HEK293 (cell line): ENCODE results near the gene DNAJC17.

Experiments
- CTCF ChIA-PET: fragments of 350-600 bp; formaldehyde crosslinking; extraction: SDS; loops from one replicate; lab custom pipeline; 2021; ENCODE audit warnings: antibody characterized with exemption; lab: Yijun Ruan, JAX
- POLR2A ChIA-PET: fragments of 300-600 bp; formaldehyde crosslinking; extraction: SDS; loops from one replicate; lab custom pipeline; 2020; ENCODE audit warnings: antibody characterized with exemption, inconsistent platforms; lab: Yijun Ruan, JAX
- H3K27ac ChIP-seq: fragments of 200-500 bp; sonication (Bioruptor generic); 2 replicates; pipeline ENCODE4 v1.5.1; 2014; ENCODE audit warnings: low read depth, low read length, control low read depth, inconsistent platforms; ENCODE audit errors: extremely low read depth
- H3K36me3 ChIP-seq, 2 experiments: fragments of 200-500 bp in 1 of 2; sonication (Bioruptor generic) in 1 of 2; 1 replicate in 1 of 2; 2 replicates in 1 of 2; pipeline ENCODE4 v1.5.1; 2014 to 2017; ENCODE audit warnings: inconsistent platforms in 2 of 2, low read length in 2 of 2; ENCODE audit not compliant: control insufficient read depth in 2 of 2, insufficient read depth in 1 of 2
- H3K4me1 ChIP-seq: fragments of 200-500 bp; sonication (Bioruptor generic); 2 replicates; pipeline ENCODE4 v1.5.1; 2014; ENCODE audit warnings: mild to moderate bottlenecking, low read length, inconsistent platforms; ENCODE audit not compliant: control insufficient read depth, insufficient read depth
- H3K4me3 ChIP-seq: 2 replicates; pipeline ENCODE4 v1.5.1; 2011; ENCODE audit warnings: low read depth, mild to moderate bottlenecking, control low read depth, low read length, moderate library complexity
- H3K9me3 ChIP-seq: fragments of 200-500 bp; sonication (Bioruptor generic); 2 replicates; pipeline ENCODE4 v1.5.1; 2014; ENCODE audit warnings: low read depth, low read length, inconsistent platforms; ENCODE audit not compliant: control insufficient read depth, insufficient read depth
- ELK4 ChIP-seq: IDR thresholded peaks from 2 replicates; pipeline ENCODE4 v1.6.1; 2011; ENCODE audit warnings: mild to moderate bottlenecking, low read depth, low read length, borderline replicate concordance
- GLI4 ChIP-seq: fragments of 450-650 bp; formaldehyde crosslinking; IDR thresholded peaks from 2 replicates; pipeline ENCODE4 v1.5.1; 2016; ENCODE audit warnings: missing biosample characterization, missing genetic modification characterization
- GLIS2 ChIP-seq: fragments of 450-650 bp; formaldehyde crosslinking; IDR thresholded peaks from 2 replicates; pipeline ENCODE4 v1.5.1; 2016; ENCODE audit warnings: missing biosample characterization, missing genetic modification characterization
- IKZF3 ChIP-seq: fragments of 450-650 bp; IDR thresholded peaks from 2 replicates; pipeline ENCODE4 v1.5.0; 2018; ENCODE audit warnings: missing biosample characterization, mild to moderate bottlenecking, missing genetic modification characterization, moderate library complexity
- PRDM6 ChIP-seq: fragments of 450-650 bp; formaldehyde crosslinking; IDR thresholded peaks from 2 replicates; pipeline ENCODE4 v1.5.1; 2017; ENCODE audit warnings: missing biosample characterization, missing genetic modification characterization
- REST ChIP-seq: fragments of 450-650 bp; formaldehyde crosslinking; IDR thresholded peaks from 2 replicates; pipeline ENCODE4 v1.5.1; 2016; ENCODE audit warnings: missing biosample characterization, missing genetic modification characterization
- SALL2 ChIP-seq: fragments of 450-650 bp; formaldehyde crosslinking; IDR thresholded peaks from 2 replicates; pipeline ENCODE4 v1.5.0; 2017; ENCODE audit warnings: missing biosample characterization, mild to moderate bottlenecking, missing genetic modification characterization, borderline replicate concordance
- TCF7L2 ChIP-seq: IDR thresholded peaks from 2 replicates; pipeline ENCODE4 v1.6.1; 2011; ENCODE audit warnings: low read depth, mild to moderate bottlenecking, inconsistent platforms, low read length, moderate library complexity, borderline replicate concordance
- ZNF169 ChIP-seq: fragments of 450-650 bp; formaldehyde crosslinking; IDR thresholded peaks from 2 replicates; pipeline ENCODE4 v1.5.1; 2016; ENCODE audit warnings: missing biosample characterization, missing genetic modification characterization
- ZNF18 ChIP-seq: fragments of 450-650 bp; formaldehyde crosslinking; IDR thresholded peaks from 2 replicates; pipeline ENCODE4 v1.5.1; 2016; ENCODE audit warnings: missing biosample characterization, missing genetic modification characterization
- ZNF335 ChIP-seq: fragments of 450-650 bp; formaldehyde crosslinking; conservative IDR thresholded peaks from 2 replicates; pipeline ENCODE4 v1.5.1; 2016; ENCODE audit warnings: missing biosample characterization, missing genetic modification characterization
- ZNF416 ChIP-seq: fragments of 450-650 bp; formaldehyde crosslinking; IDR thresholded peaks from 2 replicates; pipeline ENCODE4 v1.5.1; 2016; ENCODE audit warnings: missing biosample characterization, missing genetic modification characterization
- ZNF514 ChIP-seq: fragments of 450-650 bp; formaldehyde crosslinking; IDR thresholded peaks from 2 replicates; pipeline ENCODE4 v1.5.1; 2016; ENCODE audit warnings: missing biosample characterization, missing genetic modification characterization
- ZSCAN23 ChIP-seq: fragments of 450-650 bp; formaldehyde crosslinking; IDR thresholded peaks from 2 replicates; pipeline ENCODE4 v1.5.1; 2016; ENCODE audit warnings: missing biosample characterization, missing genetic modification characterization
- TF ChIP-seq, protein P1 (sequence below): fragments of 450-650 bp; formaldehyde crosslinking; IDR thresholded peaks from 2 replicates; pipeline ENCODE4 v1.5.1; 2016; ENCODE audit warnings: missing biosample characterization, missing genetic modification characterization
- TF ChIP-seq, protein P2 (sequence below): fragments of 450-650 bp; formaldehyde crosslinking; IDR thresholded peaks from 2 replicates; pipeline ENCODE4 v1.5.1; 2016; ENCODE audit warnings: missing biosample characterization, missing genetic modification characterization
- TF ChIP-seq, protein P3 (sequence below): fragments of 450-650 bp; formaldehyde crosslinking; IDR thresholded peaks from 2 replicates; pipeline ENCODE4 v1.5.1; 2017; ENCODE audit warnings: missing biosample characterization, mild to moderate bottlenecking, missing genetic modification characterization, moderate library complexity

The DNAJC17 gene

GRCh38 chr15:40739047-40739446, 68.2 kb downstream of the DNAJC17 start (continued):
- TF ChIP-seq, protein P1, sequence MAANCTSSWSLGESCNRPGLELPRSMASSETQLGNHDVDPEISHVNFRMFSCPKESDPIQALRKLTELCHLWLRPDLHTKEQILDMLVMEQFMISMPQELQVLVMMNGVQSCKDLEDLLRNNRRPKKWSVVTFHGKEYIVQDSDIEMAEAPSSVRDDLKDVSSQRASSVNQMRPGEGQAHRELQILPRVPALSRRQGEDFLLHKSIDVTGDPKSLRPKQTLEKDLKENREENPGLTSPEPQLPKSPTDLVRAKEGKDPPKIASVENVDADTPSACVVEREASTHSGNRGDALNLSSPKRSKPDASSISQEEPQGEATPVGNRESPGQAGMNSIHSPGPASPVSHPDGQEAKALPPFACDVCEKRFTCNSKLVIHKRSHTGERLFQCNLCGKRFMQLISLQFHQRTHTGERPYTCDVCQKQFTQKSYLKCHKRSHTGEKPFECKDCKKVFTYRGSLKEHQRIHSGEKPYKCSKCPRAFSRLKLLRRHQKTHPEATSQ: no peak
- TF ChIP-seq, all 188 proteins: peak for 0

- TF ChIP-seq PRDM6 (tag by site-specific recombination) (0 out of 2 replicates have a peak, but pooled peaks have one; percentile 33), ELK4 (no peak), ZNF335 (tag by site-specific recombination) (peak; percentile 41; the same call in 1 of the 2 replicates)
- Histone ChIP-seq H3K4me3 (no peak overlapping the region), H3K27ac (no peak overlapping the region), H3K4me1 (no peaks in the 10 kb centered on the region), H3K9me3 (no peaks in the 10 kb centered on the region), H3K36me3 (peaks cover 24 to 84% of the 10 kb centered on the region in 2 experiments; a peak in 2 of 3 replicates)
- CTCF ChIA-PET: interaction anchor here (0.6 to 1.4 kb wide), 2 partner anchors 10 to 16 kb away, joined by 3 to 8 read pairs; no protein-coding TSS in a partner anchor
- POLR2A ChIA-PET: no interaction called here
Observed at GRCh38 chr15:40737048-40737447, 70.2 kb downstream of the DNAJC17 start.

DNA sequence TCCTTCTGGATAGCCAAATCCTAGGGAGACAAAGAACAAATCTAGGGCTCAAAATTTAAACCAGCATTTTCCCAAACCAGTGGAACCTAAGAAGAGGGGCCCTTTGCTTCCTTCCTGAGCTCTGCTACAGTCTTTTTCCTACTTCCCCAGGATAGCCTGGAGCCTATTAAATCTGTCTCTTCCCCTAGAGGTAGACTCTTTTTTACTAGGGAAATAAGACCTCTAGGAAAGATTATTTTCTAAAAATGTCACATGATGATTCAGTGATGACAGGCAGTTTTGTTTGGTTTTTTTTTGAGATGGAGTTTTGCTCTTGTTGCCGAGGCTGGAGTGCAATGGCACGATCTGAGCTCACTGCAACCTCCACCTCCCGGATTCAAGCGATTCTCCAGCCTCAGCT, 70.7 kb downstream of the DNAJC17 start:
- Histone ChIP-seq H3K27ac (no peak overlapping the region), H3K36me3 (peaks cover 26 to 85% of the 10 kb centered on the region in 2 experiments; a peak in 2 of 3 replicates), H3K9me3 (no peaks in the 10 kb centered on the region), H3K4me1 (no peaks in the 10 kb centered on the region), H3K4me3 (no peak overlapping the region)
- ChIA-PET POLR2A (no interaction called here), CTCF (interaction anchor here (1.4 kb wide), 1 partner anchor 10 kb away, joined by 8 read pairs; no protein-coding TSS in a partner anchor)
- no peak for TF ChIP-seq GLIS2 (tag by site-specific recombination)
- TF ChIP-seq ZNF514 (tag by site-specific recombination): no peak
- no peak for TF ChIP-seq SALL2 (tag by site-specific recombination)
- TF ChIP-seq ZSCAN23 (tag by site-specific recombination): no peak
- TF ChIP-seq REST (tag by site-specific recombination): no peak
- no peak for TF ChIP-seq ZNF169
- TF ChIP-seq, protein P2, sequence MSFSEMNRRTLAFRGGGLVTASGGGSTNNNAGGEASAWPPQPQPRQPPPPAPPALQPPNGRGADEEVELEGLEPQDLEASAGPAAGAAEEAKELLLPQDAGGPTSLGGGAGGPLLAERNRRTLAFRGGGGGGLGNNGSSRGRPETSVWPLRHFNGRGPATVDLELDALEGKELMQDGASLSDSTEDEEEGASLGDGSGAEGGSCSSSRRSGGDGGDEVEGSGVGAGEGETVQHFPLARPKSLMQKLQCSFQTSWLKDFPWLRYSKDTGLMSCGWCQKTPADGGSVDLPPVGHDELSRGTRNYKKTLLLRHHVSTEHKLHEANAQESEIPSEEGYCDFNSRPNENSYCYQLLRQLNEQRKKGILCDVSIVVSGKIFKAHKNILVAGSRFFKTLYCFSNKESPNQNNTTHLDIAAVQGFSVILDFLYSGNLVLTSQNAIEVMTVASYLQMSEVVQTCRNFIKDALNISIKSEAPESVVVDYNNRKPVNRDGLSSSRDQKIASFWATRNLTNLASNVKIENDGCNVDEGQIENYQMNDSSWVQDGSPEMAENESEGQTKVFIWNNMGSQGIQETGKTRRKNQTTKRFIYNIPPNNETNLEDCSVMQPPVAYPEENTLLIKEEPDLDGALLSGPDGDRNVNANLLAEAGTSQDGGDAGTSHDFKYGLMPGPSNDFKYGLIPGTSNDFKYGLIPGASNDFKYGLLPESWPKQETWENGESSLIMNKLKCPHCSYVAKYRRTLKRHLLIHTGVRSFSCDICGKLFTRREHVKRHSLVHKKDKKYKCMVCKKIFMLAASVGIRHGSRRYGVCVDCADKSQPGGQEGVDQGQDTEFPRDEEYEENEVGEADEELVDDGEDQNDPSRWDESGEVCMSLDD (tag by site-specific recombination): no peak
- TF ChIP-seq GLI4: no peak
- no peak for TF ChIP-seq ZNF416 (tag by site-specific recombination)
- TF ChIP-seq, protein P3, sequence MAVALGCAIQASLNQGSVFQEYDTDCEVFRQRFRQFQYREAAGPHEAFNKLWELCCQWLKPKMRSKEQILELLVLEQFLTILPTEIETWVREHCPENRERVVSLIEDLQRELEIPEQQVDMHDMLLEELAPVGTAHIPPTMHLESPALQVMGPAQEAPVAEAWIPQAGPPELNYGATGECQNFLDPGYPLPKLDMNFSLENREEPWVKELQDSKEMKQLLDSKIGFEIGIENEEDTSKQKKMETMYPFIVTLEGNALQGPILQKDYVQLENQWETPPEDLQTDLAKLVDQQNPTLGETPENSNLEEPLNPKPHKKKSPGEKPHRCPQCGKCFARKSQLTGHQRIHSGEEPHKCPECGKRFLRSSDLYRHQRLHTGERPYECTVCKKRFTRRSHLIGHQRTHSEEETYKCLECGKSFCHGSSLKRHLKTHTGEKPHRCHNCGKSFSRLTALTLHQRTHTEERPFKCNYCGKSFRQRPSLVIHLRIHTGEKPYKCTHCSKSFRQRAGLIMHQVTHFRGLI (tag by site-specific recombination): no peak
- no peak for TF ChIP-seq IKZF3 (tag by site-specific recombination)
- TF ChIP-seq TCF7L2: no peak
- TF ChIP-seq ZNF18 (tag by site-specific recombination): no peak
